NCI-H2171 treated with DMSO at 0.1 percent for 48 hours (cell line): ENCODE measurements around the gene LARGE1.

Source experiments
- DNase-seq: peaks from one replicate; lab custom pipeline; 2025; lab: John Stamatoyannopoulos, UW

LARGE1 gene

GRCh38 chr22:33315117-33315516, 605.2 kb downstream of the LARGE1 start:
- DNase-seq, result no peak

GRCh38 chr22:33314316-33314715, 606.0 kb downstream of the LARGE1 start:
- DNase-seq, result no peak

- DNase-seq, result no peak
Measured at GRCh38 chr22:33303099-33303498, 617.2 kb downstream of the LARGE1 start.

GRCh38 chr22:33302549-33302948, 617.7 kb downstream of the LARGE1 start:
- no peak for DNase-seq

- DNase-seq, result peak; percentile 81
Measured at GRCh38 chr22:33302049-33302545, 618.2 kb downstream of the LARGE1 start.

GRCh38 chr22:33300165-33300564, 620.1 kb downstream of the LARGE1 start:
- peak; percentile 41 for DNase-seq

- DNase-seq, result no peak
Measured at GRCh38 chr22:33299245-33299956, 620.9 kb downstream of the LARGE1 start.

GRCh38 chr22:33296941-33297340, 623.3 kb downstream of the LARGE1 start:
- DNase-seq, result no peak

- DNase-seq, result no peak
Measured at GRCh38 chr22:33288078-33288477, 632.2 kb downstream of the LARGE1 start.

- DNase-seq, result no peak
Measured at GRCh38 chr22:33275073-33275443, 645.2 kb downstream of the LARGE1 start.

- peak; percentile 7 for DNase-seq
Measured at GRCh38 chr22:33274214-33275072, 645.8 kb downstream of the LARGE1 start.

GRCh38 chr22:33272871-33273270, 647.4 kb downstream of the LARGE1 start:
- no peak for DNase-seq

GRCh38 chr22:33272180-33272579, 648.1 kb downstream of the LARGE1 start:
- no peak for DNase-seq

GRCh38 chr22:33271390-33272161, 648.7 kb downstream of the LARGE1 start:
- DNase-seq, result peak; percentile 83

- DNase-seq, result no peak
Measured at GRCh38 chr22:33270596-33270995, 649.7 kb downstream of the LARGE1 start.

GRCh38 chr22:33261699-33262098, 658.6 kb downstream of the LARGE1 start:
- DNase-seq, result no peak

- no peak for DNase-seq
Measured at GRCh38 chr22:33260498-33260897, 659.8 kb downstream of the LARGE1 start.

- no peak for DNase-seq
Measured at GRCh38 chr22:33255791-33256190, 664.5 kb downstream of the LARGE1 start.

- no peak for DNase-seq
Measured at GRCh38 chr22:33248948-33249347, 671.3 kb downstream of the LARGE1 start.

GRCh38 chr22:33247758-33248157, 672.5 kb downstream of the LARGE1 start:
- DNase-seq, result no peak

- DNase-seq, result no peak
Measured at GRCh38 chr22:33242078-33242477, 678.2 kb downstream of the LARGE1 start.

GRCh38 chr22:33240888-33241475, 679.3 kb downstream of the LARGE1 start:
- no peak for DNase-seq
